Natural killer cell treated with Interleukin-12 subunit alpha and Interleukin-12 subunit beta and Interleukin-15 and Interleukin-18, amount 100 ng/mL, for 72 hours (primary cell): Measurements from ENCODE around the gene PEMT. TPM values are rescaled to one million over a fixed set of nuclear protein-coding genes. Genes with fewer than 3 reads are reported as not detected.
A peak's percentile ranks its signal among the peaks of the same experiment; 100 is the strongest.
"Not testable (repeated sequence)": the region's sequence is repeated elsewhere in the genome, so short reads cannot be mapped to it uniquely, and the experiment has no call there.

Experiments
- ATAC-seq, 2 donors: fragments of 150-1000 bp; cut with Tn5 transposase in 1 of 2; sonication (Bioruptor Pico), chemical (Tn5 transposase) in 1 of 2; 2 replicates each; pipeline ENCODE4 v1.10.0; 2021
- DNase-seq: peaks from one replicate; pipeline ENCODE4 v3.0.0; 2022; ENCODE audit warnings: low spot score
- H3K27ac Mint-ChIP-seq, 2 donors: 1 replicate in 1 of 2; 2 replicates in 1 of 2; pipeline ENCODE4 v1.8.0; 2022; ENCODE audit warnings: mixed read lengths in 2 of 2, mild to moderate bottlenecking in 1 of 2, moderate library complexity in 1 of 2
- H3K27me3 Mint-ChIP-seq, 2 donors: 1 replicate in 1 of 2; 2 replicates in 1 of 2; pipeline ENCODE4 v1.8.0; 2022; ENCODE audit warnings: mixed read lengths in 2 of 2
- H3K36me3 Mint-ChIP-seq: one replicate; pipeline ENCODE4 v1.8.0; 2022; ENCODE audit warnings: mixed read lengths
- H3K4me1 Mint-ChIP-seq, 2 donors: 1 replicate in 1 of 2; 2 replicates in 1 of 2; pipeline ENCODE4 v1.8.0; 2022; ENCODE audit warnings: low read depth in 2 of 2, mixed read lengths in 2 of 2, mild to moderate bottlenecking in 1 of 2
- H3K4me3 Mint-ChIP-seq: one replicate; pipeline ENCODE4 v1.8.0; 2022; ENCODE audit warnings: mixed read lengths
- H3K9me3 Mint-ChIP-seq: 2 replicates; pipeline ENCODE4 v1.8.0; 2022; ENCODE audit warnings: mixed read lengths
- total RNA-seq, 2 donors: library from RNA; stranded (reverse); gene quantifications; one replicate each; pipeline ENCODE4 v1.2.3, GENCODE V29; 2022

PEMT gene
- total RNA-seq, 2 donors from 2014 or later = 22.9 to 35.3 TPM

GRCh38 chr17:17479209-17479608 lies 112.3 kb downstream of the PEMT start:
- Mint-ChIP-seq H3K27me3 (no peaks in the 10 kb centered on the region), H3K36me3 (no peaks in the 10 kb centered on the region), H3K4me3 (no peak overlapping the region), H3K9me3 (no peaks in the 10 kb centered on the region), H3K4me1 (peaks cover 25 to 39% of the 10 kb centered on the region in 2 donors), H3K27ac (no peak overlapping the region)
- DNase-seq (no peak), ATAC-seq (no peak)

DNA sequence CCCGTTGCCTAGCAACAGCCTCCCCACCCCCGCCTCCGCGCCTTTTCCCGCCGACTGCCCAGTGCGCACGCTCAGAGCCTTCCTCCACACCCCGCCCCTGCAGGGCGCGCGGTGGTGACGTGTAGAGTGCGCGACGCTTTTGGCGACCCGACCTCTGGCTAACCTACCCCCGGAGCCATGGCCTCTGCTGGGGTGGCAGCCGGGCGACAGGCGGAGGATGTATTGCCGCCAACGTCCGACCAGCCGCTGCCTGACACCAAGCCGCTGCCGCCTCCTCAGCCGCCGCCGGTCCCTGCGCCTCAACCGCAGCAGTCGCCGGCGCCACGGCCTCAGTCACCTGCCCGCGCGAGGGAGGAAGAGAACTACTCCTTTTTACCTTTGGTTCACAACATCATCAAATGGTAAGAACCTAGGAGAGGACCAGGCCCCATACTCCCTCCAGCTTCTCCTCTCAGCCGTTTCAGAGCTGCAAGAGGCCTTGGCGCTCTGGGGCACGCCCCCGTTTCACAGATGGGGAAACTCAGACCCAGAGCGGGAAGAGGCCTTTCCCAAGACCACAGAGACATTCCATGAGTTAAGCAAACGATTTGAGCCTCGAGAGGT lies 114.5 kb downstream of the PEMT start, which contains the start of gene MED9:
TSS of gene MED9 (plus strand) at position 136 of the 603 bp plus-strand sequence. CDS start at position 178, 42 bp downstream.
- H3K4me1 Mint-ChIP-seq = peaks cover 18 to 32% of the 10 kb centered on the region in 2 donors
- H3K9me3 Mint-ChIP-seq = no peaks in the 10 kb centered on the region
- peak within 1 kb of the TSS; percentile 88 for H3K27ac Mint-ChIP-seq
- H3K36me3 Mint-ChIP-seq = no peaks in the 10 kb centered on the region
- DNase-seq (peak; percentile 95), ATAC-seq (peak; percentile 98)
- peak within 1 kb of the TSS; percentile 90 for H3K4me3 Mint-ChIP-seq
- H3K27me3 Mint-ChIP-seq = peaks cover 5% of the 10 kb centered on the region in 2 donors

DNA sequence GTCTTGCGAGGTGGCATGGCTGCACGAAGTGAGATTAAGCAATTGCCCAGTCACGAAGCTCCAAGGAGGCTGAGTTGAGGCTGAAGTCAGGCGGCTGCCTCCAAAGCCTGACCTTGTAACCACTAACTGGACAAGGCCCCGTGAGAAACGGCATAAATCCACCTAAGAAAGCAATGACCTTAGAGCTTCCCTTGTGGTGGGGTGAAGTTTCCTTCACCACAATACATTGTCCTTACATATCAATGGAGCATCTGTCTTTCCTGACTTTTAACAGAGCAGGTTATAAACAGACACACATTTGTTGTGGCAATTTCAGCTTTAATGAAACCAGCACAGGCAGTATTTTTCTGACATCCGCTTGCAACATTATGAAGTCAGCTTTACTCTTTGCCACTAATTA lies 117.2 kb downstream of the PEMT start:
- peaks cover 10 to 21% of the 10 kb centered on the region in 2 donors for H3K4me1 Mint-ChIP-seq
- no peaks in the 10 kb centered on the region for H3K9me3 Mint-ChIP-seq
- H3K36me3 Mint-ChIP-seq = no peaks in the 10 kb centered on the region
- no peak overlapping the region for H3K4me3 Mint-ChIP-seq
- no peak overlapping the region for H3K27ac Mint-ChIP-seq
- DNase-seq (no peak), ATAC-seq (no peak)
- peaks cover 7 to 11% of the 10 kb centered on the region in 2 donors for H3K27me3 Mint-ChIP-seq

DNA sequence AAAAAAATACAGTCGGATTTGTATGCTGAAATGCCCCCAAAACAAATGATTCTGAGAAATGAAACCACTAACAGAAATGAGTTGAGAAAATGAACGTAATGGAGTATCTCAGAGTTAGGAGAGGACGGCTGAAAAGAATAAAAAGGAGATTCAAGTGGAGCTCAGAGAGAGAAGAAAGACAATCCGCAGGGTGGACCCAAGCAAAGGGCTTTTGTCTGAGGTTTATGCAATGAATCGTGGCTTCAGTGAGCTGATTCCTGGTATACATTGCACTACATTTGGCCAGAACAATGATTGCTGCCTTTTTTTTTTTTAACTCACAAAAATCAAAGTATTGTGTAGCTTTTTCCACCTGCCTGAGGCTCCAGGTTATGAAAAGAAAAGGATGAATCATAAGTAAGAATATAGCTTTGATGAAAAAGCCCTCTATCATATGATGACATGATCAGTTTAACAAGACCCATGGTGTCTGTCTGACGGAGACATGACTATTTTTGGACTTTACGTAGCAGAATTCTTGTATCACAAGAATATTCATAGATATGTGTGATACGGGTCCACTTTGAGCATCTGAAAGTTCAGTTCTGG lies 119.1 kb downstream of the PEMT start:
- H3K36me3 Mint-ChIP-seq = no peaks in the 10 kb centered on the region
- no peak overlapping the region for H3K4me3 Mint-ChIP-seq
- no peak overlapping the region for H3K27ac Mint-ChIP-seq
- no peaks in the 10 kb centered on the region for H3K9me3 Mint-ChIP-seq
- peaks cover 8 to 12% of the 10 kb centered on the region in 2 donors for H3K27me3 Mint-ChIP-seq
- H3K4me1 Mint-ChIP-seq = peaks cover 7% of the 10 kb centered on the region in 2 donors
- ATAC-seq (no peak), DNase-seq (no peak)

DNA sequence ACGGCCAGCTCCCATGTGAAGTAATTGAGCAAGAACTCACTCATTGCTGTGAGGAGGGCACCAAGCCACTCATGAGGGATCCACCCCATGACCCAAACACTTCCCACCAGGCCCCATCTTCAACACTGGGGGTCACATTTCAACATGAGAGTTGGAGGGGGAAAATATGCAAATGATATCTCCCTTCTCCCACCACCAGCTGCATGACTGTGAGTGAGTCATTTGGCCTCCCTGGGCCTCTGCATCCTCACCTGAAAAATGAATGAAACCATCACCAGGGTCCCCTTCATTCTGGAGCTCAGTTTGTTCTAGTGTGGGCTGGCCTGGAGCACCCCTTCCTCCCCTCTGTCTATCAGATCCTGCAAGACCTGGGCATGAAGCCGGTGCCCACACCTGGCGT lies 121.5 kb downstream of the PEMT start:
- Mint-ChIP-seq H3K36me3 (no peaks in the 10 kb centered on the region), H3K4me3 (no peak overlapping the region), H3K9me3 (no peaks in the 10 kb centered on the region), H3K27me3 (peaks cover 17 to 18% of the 10 kb centered on the region in 2 donors), H3K4me1 (no peaks in the 10 kb centered on the region), H3K27ac (no peak overlapping the region)
- ATAC-seq = no peak
- DNase-seq = no peak

GRCh38 chr17:17469358-17469757 lies 122.2 kb downstream of the PEMT start:
- DNase-seq (no peak), ATAC-seq (no peak)
- Mint-ChIP-seq H3K9me3 (no peaks in the 10 kb centered on the region), H3K4me1 (no peaks in the 10 kb centered on the region), H3K27me3 (peaks cover 22 to 24% of the 10 kb centered on the region in 2 donors), H3K36me3 (no peaks in the 10 kb centered on the region), H3K4me3 (no peak overlapping the region), H3K27ac (no peak overlapping the region)

DNA sequence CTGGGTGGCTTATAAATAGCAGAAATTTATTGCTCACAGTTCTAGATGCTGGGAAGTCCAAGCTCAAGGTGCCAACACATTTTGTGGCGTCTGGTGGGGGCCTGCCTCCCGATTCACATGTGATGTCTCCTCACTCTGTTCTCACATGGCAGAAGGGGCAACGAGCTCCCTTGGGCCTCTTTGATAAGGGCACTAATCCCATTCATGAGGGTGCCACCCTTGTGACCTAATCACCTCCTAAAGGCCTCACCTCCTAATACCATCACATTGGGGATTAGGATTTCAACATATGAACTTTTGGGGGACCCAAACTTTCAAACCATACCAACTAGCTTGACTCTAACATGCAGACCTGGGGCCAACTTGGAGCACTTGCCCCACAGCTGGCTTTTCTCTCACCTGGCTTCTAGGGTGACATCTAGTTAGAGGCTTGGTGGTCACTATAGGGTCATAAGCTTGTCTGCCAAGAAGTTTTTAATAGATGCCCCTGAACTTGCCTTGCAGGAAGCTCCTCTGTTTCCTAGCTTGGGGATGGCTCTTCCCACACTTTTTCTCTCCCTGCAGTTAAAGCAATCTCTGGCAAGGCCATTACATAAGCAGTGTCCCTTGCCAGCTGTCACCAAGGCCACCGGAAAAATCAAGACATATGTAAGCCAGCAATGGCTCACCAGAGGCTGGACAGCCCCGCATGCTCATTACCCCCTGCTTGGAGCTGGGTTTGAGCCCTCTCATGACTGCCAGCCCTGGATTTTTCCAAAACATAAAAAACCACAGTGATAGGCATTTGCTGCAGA lies 123.1 kb downstream of the PEMT start:
- Mint-ChIP-seq H3K36me3 (no peaks in the 10 kb centered on the region), H3K9me3 (no peaks in the 10 kb centered on the region), H3K4me1 (no peaks in the 10 kb centered on the region), H3K4me3 (no peak overlapping the region), H3K27ac (no peak overlapping the region), H3K27me3 (peaks cover 22 to 25% of the 10 kb centered on the region in 2 donors)
- ATAC-seq = no peak
- DNase-seq = no peak

- ATAC-seq (no peak), DNase-seq (no peak)
- no peak overlapping the region for H3K4me3 Mint-ChIP-seq
- H3K27ac Mint-ChIP-seq = no peak overlapping the region
- no peaks in the 10 kb centered on the region for H3K9me3 Mint-ChIP-seq
- H3K27me3 Mint-ChIP-seq = peaks cover 20 to 25% of the 10 kb centered on the region in 2 donors
- H3K4me1 Mint-ChIP-seq = no peaks in the 10 kb centered on the region
- H3K36me3 Mint-ChIP-seq = no peaks in the 10 kb centered on the region
Measured at GRCh38 chr17:17467720-17468119, 123.8 kb downstream of the PEMT start.

DNA sequence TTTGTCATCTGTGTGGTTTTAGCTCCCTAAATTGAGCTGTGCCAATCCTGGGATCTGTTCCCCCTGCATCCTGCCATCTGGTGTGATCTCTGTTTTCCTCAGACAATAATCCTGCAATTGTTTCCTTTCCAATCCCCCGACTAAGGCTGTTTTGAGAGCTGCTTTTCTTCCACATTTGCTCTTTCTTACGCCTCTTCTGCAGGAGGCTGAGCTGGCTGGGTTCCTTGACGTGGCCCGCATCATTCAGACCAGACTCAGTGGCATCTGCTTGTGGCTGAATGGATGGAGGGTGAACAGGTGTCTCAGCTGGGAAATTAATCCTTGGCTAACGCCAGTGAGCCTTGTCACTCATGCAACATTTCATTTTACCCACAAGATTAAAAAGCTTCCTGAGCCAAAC lies 124.5 kb downstream of the PEMT start:
- Mint-ChIP-seq H3K27me3 (peaks cover 17 to 21% of the 10 kb centered on the region in 2 donors), H3K4me1 (no peaks in the 10 kb centered on the region), H3K4me3 (no peak overlapping the region), H3K27ac (no peak overlapping the region), H3K36me3 (no peaks in the 10 kb centered on the region), H3K9me3 (no peaks in the 10 kb centered on the region)
- ATAC-seq (no peak), DNase-seq (no peak)

GRCh38 chr17:17466511-17466910 lies 125.0 kb downstream of the PEMT start:
- H3K4me1 Mint-ChIP-seq = no peaks in the 10 kb centered on the region

DNA sequence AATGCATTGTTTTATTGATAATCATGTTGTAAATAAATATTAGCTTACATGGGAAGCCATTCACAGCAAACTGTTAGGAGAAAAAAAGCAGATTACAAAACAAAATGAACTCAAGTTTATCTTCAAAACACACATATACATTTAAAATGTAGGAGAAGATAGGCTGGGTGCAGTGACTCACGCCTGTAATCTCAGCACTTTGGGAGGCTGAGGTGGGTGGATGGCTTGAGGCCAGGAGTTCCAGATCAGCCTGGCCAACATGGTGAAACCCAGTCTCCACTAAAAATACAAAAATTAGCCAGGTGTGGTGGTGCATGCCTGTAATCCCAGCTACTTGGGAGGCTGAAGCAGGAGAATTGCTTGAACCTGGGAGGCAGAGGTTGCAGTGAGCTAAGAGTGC lies 125.6 kb downstream of the PEMT start:
- H3K9me3 Mint-ChIP-seq, H3K36me3 Mint-ChIP-seq, H3K4me3 Mint-ChIP-seq, H3K4me1 Mint-ChIP-seq, ATAC-seq, H3K27ac Mint-ChIP-seq, DNase-seq: not testable (repeated sequence)
- peaks cover 11 to 18% of the 10 kb centered on the region in 2 donors for H3K27me3 Mint-ChIP-seq

More at GRCh38 chr17:17466511-17466910, 125.0 kb downstream of the PEMT start:
- ATAC-seq (no peak), DNase-seq (no peak)
- Mint-ChIP-seq H3K36me3 (no peaks in the 10 kb centered on the region), H3K4me3 (no peak overlapping the region), H3K27ac (no peak overlapping the region), H3K27me3 (peaks cover 15 to 18% of the 10 kb centered on the region in 2 donors), H3K9me3 (no peaks in the 10 kb centered on the region)

DNA sequence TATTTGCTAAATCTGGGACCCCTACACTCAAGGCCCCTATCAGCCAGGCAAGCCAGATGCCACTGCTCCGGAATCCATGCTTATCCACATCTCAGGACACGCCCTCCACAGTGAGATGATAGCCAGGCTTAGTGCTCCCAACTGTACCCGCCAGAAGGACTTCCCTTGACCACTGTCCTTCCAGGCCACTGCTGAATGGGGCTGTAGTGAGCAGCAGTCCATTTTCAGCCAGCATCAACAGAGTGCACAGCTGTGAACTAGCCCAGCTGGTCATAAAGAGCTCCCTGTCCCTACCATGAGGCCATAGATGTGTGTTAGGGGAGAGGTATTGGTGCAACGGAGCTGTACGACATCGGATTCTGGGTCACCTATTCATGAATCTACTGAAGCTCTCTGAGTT lies 127.7 kb downstream of the PEMT start:
- ATAC-seq (no peak), DNase-seq (no peak)
- Mint-ChIP-seq H3K27me3 (peaks cover 11 to 18% of the 10 kb centered on the region in 2 donors), H3K27ac (no peak overlapping the region), H3K4me3 (no peak overlapping the region), H3K36me3 (peaks cover 8% of the 10 kb centered on the region), H3K9me3 (peaks cover 6% of the 10 kb centered on the region), H3K4me1 (peaks cover 0 to 8% of the 10 kb centered on the region in 2 donors)

DNA sequence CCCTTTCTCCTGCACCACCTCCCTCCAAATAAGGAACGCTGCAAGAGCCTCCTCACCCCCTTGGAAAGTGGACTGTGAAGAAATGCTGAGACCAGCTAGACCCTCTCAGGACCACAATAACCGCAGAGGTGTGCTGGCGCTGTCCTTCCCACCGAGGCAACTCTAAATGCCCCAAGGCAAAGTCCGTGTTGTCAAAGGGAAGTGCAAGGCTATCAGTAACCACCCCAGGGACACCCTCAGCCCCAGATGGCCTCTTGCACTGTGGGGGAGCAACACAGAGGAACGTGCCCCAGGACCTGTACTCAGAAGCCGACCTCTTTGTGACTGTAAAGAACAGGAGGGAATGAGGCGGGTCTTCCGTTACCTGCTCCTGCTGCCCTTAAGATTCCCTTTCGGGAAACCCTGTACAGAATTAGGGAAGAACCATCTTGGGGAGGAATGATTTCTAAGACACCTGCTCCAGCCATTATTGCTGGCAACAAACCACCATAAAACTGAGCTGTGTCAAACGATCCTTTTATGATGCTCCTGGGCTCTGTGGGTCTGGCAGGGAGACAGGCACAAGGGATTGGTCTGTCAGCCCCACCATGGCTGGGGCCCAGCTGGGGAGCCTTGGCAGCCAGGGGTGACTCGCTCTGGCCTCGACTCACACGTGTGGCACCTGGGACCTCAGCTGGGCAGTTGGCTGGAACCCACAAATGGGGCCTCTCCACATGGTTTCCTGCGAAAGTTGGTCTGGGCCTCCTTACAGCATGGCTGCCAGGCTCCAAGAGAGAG lies 129.3 kb downstream of the PEMT start:
- Mint-ChIP-seq H3K27ac (no peak overlapping the region), H3K4me3 (no peak overlapping the region), H3K36me3 (peaks cover 8% of the 10 kb centered on the region), H3K27me3 (peaks cover 9 to 15% of the 10 kb centered on the region in 2 donors), H3K9me3 (peaks cover 6% of the 10 kb centered on the region), H3K4me1 (peaks cover 0 to 8% of the 10 kb centered on the region in 2 donors)
- no peak for ATAC-seq
- DNase-seq = no peak
